ENCODE measurements around the gene BICDL2.

BICDL2 gene

DNA sequence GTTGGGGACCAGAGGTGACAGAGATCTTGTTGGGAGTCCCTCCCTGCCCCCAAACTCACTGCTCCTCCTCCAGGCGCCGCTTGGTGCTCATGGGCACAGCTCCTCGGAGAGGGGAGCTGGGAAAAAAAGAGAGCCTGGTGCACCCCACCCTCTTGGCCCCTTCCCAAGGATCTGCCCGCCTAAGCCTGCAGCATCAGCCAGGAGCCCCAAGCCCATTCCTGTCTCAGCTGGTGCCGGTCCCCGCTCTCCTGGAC, 13.4 kb downstream of the BICDL2 start:
- Mint-ChIP-seq H3K36me3 (ENCODE audit: low read depth) (peaks cover 12% of the 10 kb centered on the region), H3K4me1 (peaks cover 33% of the 10 kb centered on the region), H3K4me3 (peak overlapping the region; percentile 90 to 92 (median 92)), H3K27me3 (ENCODE audit: low read depth) (peaks cover 22% of the 10 kb centered on the region), H3K27ac (peak overlapping the region; percentile 85 to 96 (median 87)), H3K9me3 (no peaks in the 10 kb centered on the region)
- no peak for TF ChIP-seq CTCF (IDR thresholded peaks at IDR 0.05; ENCODE audit: unreplicated experiment in 3 of 3)

DNA sequence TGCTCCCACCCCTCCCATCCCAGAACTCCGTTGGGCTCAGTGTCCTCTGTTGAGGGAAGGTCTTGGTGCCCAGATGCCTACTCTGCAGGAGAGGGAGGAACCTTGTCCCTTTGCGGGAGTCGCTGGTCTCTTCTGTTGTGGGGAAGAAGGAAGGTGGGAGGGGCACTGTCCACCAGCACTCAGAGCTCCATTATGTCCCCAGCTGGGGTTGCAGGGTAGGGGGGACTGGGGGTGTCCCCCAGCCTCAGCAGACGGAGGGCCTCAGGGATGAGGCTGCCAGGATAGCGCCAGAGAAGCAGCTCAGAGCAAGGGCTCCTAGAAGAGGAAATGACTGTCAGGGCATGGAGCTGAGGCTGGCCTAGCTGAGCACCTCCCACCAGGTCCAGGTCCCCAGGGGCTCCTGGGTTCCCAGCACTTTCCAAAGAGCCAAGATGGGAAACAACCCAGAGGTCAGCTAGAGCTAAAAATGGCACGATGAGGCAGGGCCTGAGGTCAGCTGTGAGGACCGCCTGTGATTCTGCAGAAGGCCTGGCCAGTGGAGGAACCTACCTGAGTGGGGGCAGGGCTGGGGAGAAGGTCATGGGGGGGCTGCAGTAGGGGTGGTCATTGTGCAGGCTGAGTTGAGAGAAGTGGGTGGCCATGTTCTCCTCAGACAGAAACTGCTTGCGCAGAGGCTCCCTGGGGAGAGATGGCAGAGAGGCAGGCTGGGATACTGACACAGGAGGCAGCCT, 13.9 kb downstream of the BICDL2 start:
- peaks cover 27% of the 10 kb centered on the region for H3K27me3 Mint-ChIP-seq (ENCODE audit: low read depth)
- TF ChIP-seq CTCF (IDR thresholded peaks at IDR 0.05; ENCODE audit: unreplicated experiment in 3 of 3): no peak
- H3K4me3 Mint-ChIP-seq: peak overlapping the region; percentile 90 to 92 (median 92)
- H3K9me3 Mint-ChIP-seq: no peaks in the 10 kb centered on the region
- H3K4me1 Mint-ChIP-seq: peaks cover 33% of the 10 kb centered on the region
- peaks cover 12% of the 10 kb centered on the region for H3K36me3 Mint-ChIP-seq (ENCODE audit: low read depth)
- peak overlapping the region; percentile 85 to 96 (median 87) for H3K27ac Mint-ChIP-seq

GRCh38 chr16:3022208-3022683, 14.5 kb downstream of the BICDL2 start:
- Mint-ChIP-seq H3K4me3 (peak overlapping the region; percentile 90 to 92 (median 92)), H3K4me1 (peaks cover 33% of the 10 kb centered on the region), H3K27me3 (ENCODE audit: low read depth) (peaks cover 29% of the 10 kb centered on the region), H3K9me3 (no peaks in the 10 kb centered on the region), H3K27ac (peak overlapping the region; percentile 85 to 96 (median 87)), H3K36me3 (ENCODE audit: low read depth) (peaks cover 12% of the 10 kb centered on the region)
- TF ChIP-seq CTCF (IDR thresholded peaks at IDR 0.05; ENCODE audit: unreplicated experiment in 3 of 3): no peak

- peaks cover 12% of the 10 kb centered on the region for H3K36me3 Mint-ChIP-seq (ENCODE audit: low read depth)
- H3K27ac Mint-ChIP-seq: peak overlapping the region; percentile 85 to 96 (median 87)
- peak overlapping the region; percentile 90 to 92 (median 92) for H3K4me3 Mint-ChIP-seq
- H3K4me1 Mint-ChIP-seq: peaks cover 33% of the 10 kb centered on the region
- no peaks in the 10 kb centered on the region for H3K9me3 Mint-ChIP-seq
- H3K27me3 Mint-ChIP-seq (ENCODE audit: low read depth): peaks cover 33% of the 10 kb centered on the region
- TF ChIP-seq CTCF (IDR thresholded peaks at IDR 0.05; ENCODE audit: unreplicated experiment in 3 of 3): peak in 2 of 3 experiments; percentile 30 to 42
Measured at GRCh38 chr16:3021449-3022207, 15.1 kb downstream of the BICDL2 start.

GRCh38 chr16:3020604-3021448, 15.9 kb downstream of the BICDL2 start:
- Mint-ChIP-seq H3K4me3 (peak overlapping the region; percentile 90 to 92 (median 92)), H3K4me1 (peaks cover 33% of the 10 kb centered on the region), H3K36me3 (ENCODE audit: low read depth) (peaks cover 4% of the 10 kb centered on the region), H3K27ac (peak overlapping the region; percentile 85 to 96 (median 87)), H3K27me3 (ENCODE audit: low read depth) (peaks cover 34% of the 10 kb centered on the region), H3K9me3 (no peaks in the 10 kb centered on the region)
- no peak for TF ChIP-seq CTCF (IDR thresholded peaks at IDR 0.05; ENCODE audit: unreplicated experiment in 3 of 3)
